ENCODE data around the gene GPR155. TPM values are rescaled to one million over a fixed set of nuclear protein-coding genes. Genes with fewer than 3 reads are reported as not detected.
A peak's percentile ranks its signal among the peaks of the same experiment; 100 is the strongest.
"Not testable (repeated sequence)": the region's sequence is repeated elsewhere in the genome, so short reads cannot be mapped to it uniquely, and the experiment has no call there.

The GPR155 gene
- total RNA-seq, 1 donor from 2014 or later: 0.37 TPM

DNA sequence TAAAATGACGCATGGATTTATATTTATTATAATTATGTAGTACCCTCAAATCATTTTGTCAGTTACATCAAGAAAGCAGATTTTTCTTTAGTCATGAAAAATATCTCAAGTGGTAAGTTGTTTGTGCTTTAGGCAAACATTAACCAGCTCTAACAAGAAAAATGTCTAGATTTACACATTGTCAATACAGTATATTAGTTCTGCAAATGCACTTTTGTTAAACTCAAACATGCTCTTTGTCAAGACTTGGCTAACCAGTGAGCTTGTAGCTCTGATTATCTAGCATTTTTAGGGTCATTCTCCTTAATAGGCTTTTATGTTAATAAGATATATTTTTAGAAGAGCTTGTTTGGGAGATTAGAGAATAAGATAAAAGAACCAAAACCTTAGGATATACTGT, 58.6 kb downstream of the GPR155 start:
- Mint-ChIP-seq H3K4me1 (no peaks in the 10 kb centered on the region), H3K27me3 (ENCODE audit: insufficient read depth, low read depth) (peaks cover 2% of the 10 kb centered on the region), H3K36me3 (peaks cover 16% of the 10 kb centered on the region), H3K4me3 (no peak overlapping the region), H3K27ac (no peak overlapping the region), H3K9me3 (peaks cover 6% of the 10 kb centered on the region)
- Histone ChIP-seq H3K4me2 (no peak overlapping the region), H3K4me1 (no peaks in the 10 kb centered on the region), H3K4me3 (no peak overlapping the region), H3K27ac (no peak overlapping the region), H3K36me3 (peaks cover 16% of the 10 kb centered on the region), H3F3A (ENCODE audit: low read depth) (no peaks in the 10 kb centered on the region), H3K27me3 (no peaks in the 10 kb centered on the region), H3K79me2 (ENCODE audit: low read depth) (no peaks in the 10 kb centered on the region), H3K9me3 (ENCODE audit: low read depth) (no peaks in the 10 kb centered on the region), H2AFZ (replicated peaks) (no peak overlapping the region), H4K20me1 (ENCODE audit: low read depth) (no peaks in the 10 kb centered on the region), H3K9ac (no peak overlapping the region)
- TF ChIP-seq, protein P1, sequence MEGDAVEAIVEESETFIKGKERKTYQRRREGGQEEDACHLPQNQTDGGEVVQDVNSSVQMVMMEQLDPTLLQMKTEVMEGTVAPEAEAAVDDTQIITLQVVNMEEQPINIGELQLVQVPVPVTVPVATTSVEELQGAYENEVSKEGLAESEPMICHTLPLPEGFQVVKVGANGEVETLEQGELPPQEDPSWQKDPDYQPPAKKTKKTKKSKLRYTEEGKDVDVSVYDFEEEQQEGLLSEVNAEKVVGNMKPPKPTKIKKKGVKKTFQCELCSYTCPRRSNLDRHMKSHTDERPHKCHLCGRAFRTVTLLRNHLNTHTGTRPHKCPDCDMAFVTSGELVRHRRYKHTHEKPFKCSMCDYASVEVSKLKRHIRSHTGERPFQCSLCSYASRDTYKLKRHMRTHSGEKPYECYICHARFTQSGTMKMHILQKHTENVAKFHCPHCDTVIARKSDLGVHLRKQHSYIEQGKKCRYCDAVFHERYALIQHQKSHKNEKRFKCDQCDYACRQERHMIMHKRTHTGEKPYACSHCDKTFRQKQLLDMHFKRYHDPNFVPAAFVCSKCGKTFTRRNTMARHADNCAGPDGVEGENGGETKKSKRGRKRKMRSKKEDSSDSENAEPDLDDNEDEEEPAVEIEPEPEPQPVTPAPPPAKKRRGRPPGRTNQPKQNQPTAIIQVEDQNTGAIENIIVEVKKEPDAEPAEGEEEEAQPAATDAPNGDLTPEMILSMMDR (IDR thresholded peaks at IDR 0.05): no peak
- TF ChIP-seq EZH2phosphoT487 (IDR thresholded peaks at IDR 0.05): no peak
- TF ChIP-seq EZH2 (IDR thresholded peaks at IDR 0.05): no peak
- DNase-seq (ENCODE audit: low spot score): no peak

DNA sequence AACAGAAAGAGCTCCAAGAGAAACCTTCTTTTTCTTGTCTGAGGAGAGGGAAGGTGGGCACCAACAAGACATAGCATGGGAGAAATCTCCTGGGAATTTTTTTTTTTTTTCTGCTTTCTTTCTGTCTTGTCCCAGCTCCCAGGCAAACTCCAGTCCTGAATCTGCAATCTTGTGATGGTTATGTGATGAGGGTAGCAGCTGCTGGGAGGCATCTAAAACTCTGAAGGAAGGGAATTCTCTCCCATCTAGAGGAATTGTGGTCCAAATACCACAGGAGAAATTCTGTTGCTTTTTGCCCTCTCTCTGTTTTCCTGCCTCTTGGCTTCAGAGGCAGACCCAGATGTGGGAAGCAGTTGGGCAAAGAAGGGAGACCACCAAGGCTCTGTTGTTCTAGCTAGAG, 74.6 kb downstream of the GPR155 start:
- no peak overlapping the region for H3K27ac ChIP-seq
- no peak overlapping the region for H3K4me2 ChIP-seq
- H3K27me3 ChIP-seq: no peaks in the 10 kb centered on the region
- H3K79me2 ChIP-seq (ENCODE audit: low read depth): peaks cover 20% of the 10 kb centered on the region
- H3K4me3 ChIP-seq: no peak overlapping the region
- TF ChIP-seq EZH2phosphoT487 (IDR thresholded peaks at IDR 0.05): no peak
- no peak for TF ChIP-seq EZH2 (IDR thresholded peaks at IDR 0.05)
- TF ChIP-seq, protein P1 (IDR thresholded peaks at IDR 0.05): no peak
- peaks cover 3% of the 10 kb centered on the region for H3K36me3 ChIP-seq
- no peaks in the 10 kb centered on the region for H3K9me3 ChIP-seq (ENCODE audit: low read depth)
- Mint-ChIP-seq H3K36me3 (peaks cover 3% of the 10 kb centered on the region), H3K4me3 (no peak overlapping the region), H3K9me3 (no peaks in the 10 kb centered on the region), H3K4me1 (peaks cover 6% of the 10 kb centered on the region), H3K27me3 (ENCODE audit: insufficient read depth, low read depth) (no peaks in the 10 kb centered on the region), H3K27ac (no peak overlapping the region)
- H2AFZ ChIP-seq (replicated peaks): no peak overlapping the region
- no peaks in the 10 kb centered on the region for H3F3A ChIP-seq (ENCODE audit: low read depth)
- no peak overlapping the region for H3K9ac ChIP-seq
- no peaks in the 10 kb centered on the region for H4K20me1 ChIP-seq (ENCODE audit: low read depth)
- no peak for DNase-seq (ENCODE audit: low spot score)
- no peaks in the 10 kb centered on the region for H3K4me1 ChIP-seq

DNA sequence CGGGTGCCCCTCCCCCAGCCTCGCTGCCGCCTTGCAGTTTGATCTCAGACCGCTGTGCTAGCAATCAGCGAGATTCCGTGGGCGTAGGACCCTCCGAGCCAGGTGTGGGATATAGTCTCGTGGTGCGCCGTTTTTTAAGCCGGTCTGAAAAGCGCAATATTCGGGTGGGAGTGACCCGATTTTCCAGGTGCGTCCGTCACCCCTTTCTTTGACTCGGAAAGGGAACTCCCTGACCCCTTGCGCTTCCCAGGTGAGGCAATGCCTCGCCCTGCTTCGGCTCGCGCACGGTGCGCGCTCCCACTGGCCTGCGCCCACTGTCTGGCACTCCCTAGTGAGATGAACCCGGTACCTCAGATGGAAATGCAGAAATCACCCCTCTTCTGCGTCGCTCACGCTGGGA, 76.8 kb downstream of the GPR155 start:
- Histone ChIP-seq H3K79me2 (ENCODE audit: low read depth) (peaks cover 20% of the 10 kb centered on the region), H3K4me2 (peak overlapping the region; percentile 78), H3K4me3 (peak overlapping the region; percentile 59), H2AFZ (replicated peaks) (peak overlapping the region; percentile 54)
- H3K4me3 Mint-ChIP-seq: peak overlapping the region; percentile 85
- H3K36me3 Mint-ChIP-seq; H3K27me3 Mint-ChIP-seq (ENCODE audit: insufficient read depth, low read depth); H3K36me3 ChIP-seq; H4K20me1 ChIP-seq (ENCODE audit: low read depth); H3K4me1 ChIP-seq; H3K9me3 Mint-ChIP-seq; H3K27me3 ChIP-seq; H3F3A ChIP-seq (ENCODE audit: low read depth); H3K9me3 ChIP-seq (ENCODE audit: low read depth); H3K27ac ChIP-seq; H3K4me1 Mint-ChIP-seq; H3K9ac ChIP-seq; H3K27ac Mint-ChIP-seq; DNase-seq (ENCODE audit: low spot score): not testable (repeated sequence)

DNA sequence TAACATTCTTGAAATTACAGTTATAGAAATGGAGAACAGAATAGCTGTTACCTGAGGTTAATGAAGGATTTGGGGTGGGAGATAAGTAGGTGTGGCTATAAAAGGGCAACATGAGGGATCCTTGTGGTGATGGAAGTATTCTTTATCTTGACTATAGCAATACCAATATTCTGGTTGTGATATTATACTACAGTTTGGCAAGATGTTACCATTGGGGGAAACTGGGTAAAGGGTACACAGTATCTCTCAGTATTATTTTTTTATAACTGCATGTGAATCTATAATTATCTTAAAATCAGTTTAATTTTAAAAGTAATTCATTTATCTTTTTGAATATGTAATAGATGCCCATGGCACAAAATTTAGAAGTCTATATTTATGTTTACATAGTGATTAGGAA, 83.2 kb downstream of the GPR155 start:
- Histone ChIP-seq H3K4me3 (no peak overlapping the region), H2AFZ (replicated peaks) (no peak overlapping the region), H3K9ac (no peak overlapping the region), H3K36me3 (no peaks in the 10 kb centered on the region), H3K27ac (no peak overlapping the region), H3K27me3 (no peaks in the 10 kb centered on the region), H3K4me2 (no peak overlapping the region), H3K9me3 (ENCODE audit: low read depth) (no peaks in the 10 kb centered on the region), H3K4me1 (no peaks in the 10 kb centered on the region), H4K20me1 (ENCODE audit: low read depth) (no peaks in the 10 kb centered on the region), H3F3A (ENCODE audit: low read depth) (no peaks in the 10 kb centered on the region), H3K79me2 (ENCODE audit: low read depth) (no peaks in the 10 kb centered on the region)
- Mint-ChIP-seq H3K9me3 (peaks cover 2% of the 10 kb centered on the region), H3K27ac (no peak overlapping the region), H3K4me1 (no peaks in the 10 kb centered on the region), H3K27me3 (ENCODE audit: insufficient read depth, low read depth) (no peaks in the 10 kb centered on the region), H3K4me3 (no peak overlapping the region), H3K36me3 (peaks cover 7% of the 10 kb centered on the region)
- TF ChIP-seq EZH2 (IDR thresholded peaks at IDR 0.05): no peak
- TF ChIP-seq, protein P1 (IDR thresholded peaks at IDR 0.05): no peak
- no peak for TF ChIP-seq EZH2phosphoT487 (IDR thresholded peaks at IDR 0.05)
- DNase-seq (ENCODE audit: low spot score): no peak

All from neural progenitor cell (in vitro differentiated cells).